GM12874 (cell line): ENCODE data around the gene PACSIN2.

Experiments
- CTCF ChIP-seq: IDR thresholded peaks from 2 replicates; pipeline ENCODE4 v1.5.1; 2011; ENCODE audit warnings: low read depth, mild to moderate bottlenecking, control low read depth, low read length, moderate library complexity; ENCODE audit not compliant: insufficient read depth

PACSIN2 gene

GRCh38 chr22:42841444-42841843, 173.5 kb downstream of the PACSIN2 start:
- TF ChIP-seq CTCF: no peak

- TF ChIP-seq CTCF: no peak
These were observed 177.4 kb downstream of the PACSIN2 start for GRCh38 chr22:42837556-42837955.

GRCh38 chr22:42836026-42836425, 178.9 kb downstream of the PACSIN2 start:
- no peak for TF ChIP-seq CTCF

- TF ChIP-seq CTCF: no peak
These were observed 180.6 kb downstream of the PACSIN2 start for GRCh38 chr22:42834177-42834949.

GRCh38 chr22:42833104-42833503, 181.8 kb downstream of the PACSIN2 start:
- TF ChIP-seq CTCF: no peak

- no peak for TF ChIP-seq CTCF
These were observed 183.2 kb downstream of the PACSIN2 start for GRCh38 chr22:42831712-42832111.

- TF ChIP-seq CTCF: no peak
These were observed 184.8 kb downstream of the PACSIN2 start for GRCh38 chr22:42830161-42830560.
